ENCODE data around the gene ANTXR2.

GRCh38 chr4:80071604-80072227, 1.3 kb downstream of the ANTXR2 start:
- TF ChIP-seq POLR2A (IDR thresholded peaks at IDR 0.05) (no peak), CTCF (IDR thresholded peaks at IDR 0.05) (no peak)
